Stimulated activated CD4-positive, alpha-beta T cell treated with anti-CD3 and anti-CD28 coated beads, TNF-alpha, amount 100 ng/mL, for 24 hours (primary cell): ENCODE results near the gene COL9A2.
"Not testable (repeated sequence)": the region's sequence is repeated elsewhere in the genome, so short reads cannot be mapped to it uniquely, and the experiment has no call there.

Experiments used
- DNase-seq, 3 experiments: peaks; one replicate each; pipeline ENCODE4 v3.0.0-alpha.2; 2020; ENCODE audit warnings: low read depth in 3 of 3

COL9A2 gene

GRCh38 chr1:40316595-40317393, at the start of gene COL9A2:
Gene COL9A2, minus strand, starts transcription at chr1:40317286. Its CDS starts 89 bp downstream, at chr1:40317197.
- DNase-seq, result peak; percentile 17 to 56 (median 26)

- DNase-seq, result no peak
Observed at GRCh38 chr1:40363721-40364120, 46.6 kb upstream of the COL9A2 start.

GRCh38 chr1:40362699-40363098, 45.6 kb upstream of the COL9A2 start:
- DNase-seq, result no peak

- DNase-seq, result no peak
Observed at GRCh38 chr1:40362199-40362598, 45.1 kb upstream of the COL9A2 start.

GRCh38 chr1:40361637-40362036, 44.6 kb upstream of the COL9A2 start:
- DNase-seq, result no peak

GRCh38 chr1:40361201-40361600, 44.1 kb upstream of the COL9A2 start:
- no peak for DNase-seq

GRCh38 chr1:40360631-40361030, 43.5 kb upstream of the COL9A2 start:
- no peak for DNase-seq

- no peak for DNase-seq
Observed at GRCh38 chr1:40357625-40358024, 40.5 kb upstream of the COL9A2 start.

GRCh38 chr1:40353082-40353481, 36.0 kb upstream of the COL9A2 start:
- DNase-seq, result no peak

GRCh38 chr1:40352126-40352525, 35.0 kb upstream of the COL9A2 start:
- no peak for DNase-seq

- DNase-seq, result no peak
Observed at GRCh38 chr1:40351124-40351523, 34.0 kb upstream of the COL9A2 start.

GRCh38 chr1:40350391-40350790, 33.3 kb upstream of the COL9A2 start:
- DNase-seq, result no peak

GRCh38 chr1:40344597-40344996, 27.5 kb upstream of the COL9A2 start:
- DNase-seq, result no peak

- DNase-seq, result not testable (repeated sequence)
Observed at GRCh38 chr1:40342381-40342717, 25.3 kb upstream of the COL9A2 start.

GRCh38 chr1:40341491-40342380, 24.6 kb upstream of the COL9A2 start:
- no peak for DNase-seq

GRCh38 chr1:40339420-40340323, 22.6 kb upstream of the COL9A2 start:
- DNase-seq, result no peak

- DNase-seq, result peak; percentile 77 to 91 (median 82)
Observed at GRCh38 chr1:40338745-40339419, 21.8 kb upstream of the COL9A2 start.

- no peak for DNase-seq
Observed at GRCh38 chr1:40337443-40337842, 20.4 kb upstream of the COL9A2 start.

GRCh38 chr1:40332695-40333094, 15.6 kb upstream of the COL9A2 start:
- DNase-seq, result no peak

- DNase-seq, result not testable (repeated sequence)
Observed at GRCh38 chr1:40331403-40331802, 14.3 kb upstream of the COL9A2 start.

- DNase-seq, result no peak
Observed at GRCh38 chr1:40318970-40319621, 2.0 kb upstream of the COL9A2 start.
